Measurements from ENCODE around the gene PPP2R1B.

The PPP2R1B gene

GRCh38 chr11:111761036-111761435 is 5.2 kb downstream of the PPP2R1B start:
- no peak for DNase-seq (ENCODE audit: low read depth in 1 of 2, low spot score in 1 of 2)
- Histone ChIP-seq H3K27ac (replicated peaks) (no peak overlapping the region), H3K27me3 (ENCODE audit: insufficient read depth, poor library complexity, severe bottlenecking) (no peaks in the 10 kb centered on the region), H3K4me3 (replicated peaks; ENCODE audit: insufficient read depth, low read length) (no peak overlapping the region)
- no peak for TF ChIP-seq CTCF (IDR thresholded peaks at IDR 0.05; ENCODE audit: insufficient read depth, low read length)
- TF ChIP-seq REST (IDR thresholded peaks at IDR 0.05; ENCODE audit: insufficient replicate concordance, low read depth) = no peak
- no peak for TF ChIP-seq POLR2AphosphoS5 (IDR thresholded peaks at IDR 0.05; ENCODE audit: low read depth)
- TF ChIP-seq GABPA (IDR thresholded peaks at IDR 0.05; ENCODE audit: low read depth) = no peak
- no peak for TF ChIP-seq SPI1 (IDR thresholded peaks at IDR 0.05; ENCODE audit: borderline replicate concordance, low read depth)

- DNase-seq (ENCODE audit: low read depth in 1 of 2, low spot score in 1 of 2) = no peak
Observed at GRCh38 chr11:111759778-111760407, 6.3 kb downstream of the PPP2R1B start.

GRCh38 chr11:111759376-111759775 is 6.8 kb downstream of the PPP2R1B start:
- TF ChIP-seq POLR2AphosphoS5 (IDR thresholded peaks at IDR 0.05; ENCODE audit: low read depth) = no peak
- no peak for TF ChIP-seq CTCF (IDR thresholded peaks at IDR 0.05; ENCODE audit: insufficient read depth, low read length)
- no peak for TF ChIP-seq GABPA (IDR thresholded peaks at IDR 0.05; ENCODE audit: low read depth)
- TF ChIP-seq REST (IDR thresholded peaks at IDR 0.05; ENCODE audit: insufficient replicate concordance, low read depth) = no peak
- no peak for TF ChIP-seq SPI1 (IDR thresholded peaks at IDR 0.05; ENCODE audit: borderline replicate concordance, low read depth)
- DNase-seq (ENCODE audit: low read depth in 1 of 2, low spot score in 1 of 2) = no peak
- Histone ChIP-seq H3K27me3 (ENCODE audit: insufficient read depth, poor library complexity, severe bottlenecking) (no peaks in the 10 kb centered on the region), H3K27ac (replicated peaks) (no peak overlapping the region), H3K4me3 (replicated peaks; ENCODE audit: insufficient read depth, low read length) (no peak overlapping the region)

More at GRCh38 chr11:111759778-111760407, 6.3 kb downstream of the PPP2R1B start:
- no peak overlapping the region for H3K27ac ChIP-seq (replicated peaks)
- no peaks in the 10 kb centered on the region for H3K27me3 ChIP-seq (ENCODE audit: insufficient read depth, poor library complexity, severe bottlenecking)
- TF ChIP-seq CTCF (IDR thresholded peaks at IDR 0.05; ENCODE audit: insufficient read depth, low read length) (no peak), POLR2AphosphoS5 (IDR thresholded peaks at IDR 0.05; ENCODE audit: low read depth) (no peak), GABPA (IDR thresholded peaks at IDR 0.05; ENCODE audit: low read depth) (no peak)
- H3K4me3 ChIP-seq (replicated peaks; ENCODE audit: insufficient read depth, low read length) = no peak overlapping the region

- DNase-seq (ENCODE audit: low read depth in 1 of 2, low spot score in 1 of 2) = no peak
- TF ChIP-seq POLR2AphosphoS5 (IDR thresholded peaks at IDR 0.05; ENCODE audit: low read depth) = no peak
- no peak for TF ChIP-seq SPI1 (IDR thresholded peaks at IDR 0.05; ENCODE audit: borderline replicate concordance, low read depth)
- TF ChIP-seq REST (IDR thresholded peaks at IDR 0.05; ENCODE audit: insufficient replicate concordance, low read depth) = no peak
- no peak for TF ChIP-seq CTCF (IDR thresholded peaks at IDR 0.05; ENCODE audit: insufficient read depth, low read length)
- no peak for TF ChIP-seq GABPA (IDR thresholded peaks at IDR 0.05; ENCODE audit: low read depth)
- no peaks in the 10 kb centered on the region for H3K27me3 ChIP-seq (ENCODE audit: insufficient read depth, poor library complexity, severe bottlenecking)
- H3K27ac ChIP-seq (replicated peaks) = no peak overlapping the region
- H3K4me3 ChIP-seq (replicated peaks; ENCODE audit: insufficient read depth, low read length) = no peak overlapping the region
Observed at GRCh38 chr11:111756097-111756496, 10.1 kb downstream of the PPP2R1B start.

Measured in HL-60 (cell line).